ENCODE results near the gene GDA.

GDA gene

GRCh38 chr9:72137697-72138365 is 11.4 kb upstream of the GDA start:
- no peak for DNase-seq (ENCODE audit: low read depth)
- no peak for TF ChIP-seq CTCF (conservative IDR thresholded peaks at IDR 0.05; ENCODE audit: low read depth, low read length)
- H3K4me3 ChIP-seq (ENCODE audit: low read depth, low read length): no peak overlapping the region

DNA sequence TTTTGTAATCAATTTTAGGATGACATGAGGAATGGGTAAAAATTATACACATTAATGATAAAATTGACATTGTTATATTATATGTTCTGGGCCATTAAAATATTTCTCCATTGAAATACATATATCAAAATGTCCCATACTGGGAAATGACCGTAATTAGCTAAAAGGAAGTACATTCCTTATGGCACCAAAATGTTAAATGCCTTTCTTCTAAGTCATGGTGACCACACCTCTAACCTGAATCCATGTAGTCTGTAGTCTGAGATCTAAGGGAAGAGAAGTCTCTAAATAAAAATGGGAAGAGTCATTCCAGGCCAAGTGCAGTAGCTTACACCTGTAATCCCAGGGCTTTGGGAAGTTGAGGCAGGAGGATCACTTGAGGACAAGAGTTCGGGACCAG is 10.0 kb upstream of the GDA start:
- no peak overlapping the region for H3K4me3 ChIP-seq (ENCODE audit: low read depth, low read length)
- no peak for DNase-seq (ENCODE audit: low read depth)
- TF ChIP-seq CTCF (conservative IDR thresholded peaks at IDR 0.05; ENCODE audit: low read depth, low read length): no peak

DNA sequence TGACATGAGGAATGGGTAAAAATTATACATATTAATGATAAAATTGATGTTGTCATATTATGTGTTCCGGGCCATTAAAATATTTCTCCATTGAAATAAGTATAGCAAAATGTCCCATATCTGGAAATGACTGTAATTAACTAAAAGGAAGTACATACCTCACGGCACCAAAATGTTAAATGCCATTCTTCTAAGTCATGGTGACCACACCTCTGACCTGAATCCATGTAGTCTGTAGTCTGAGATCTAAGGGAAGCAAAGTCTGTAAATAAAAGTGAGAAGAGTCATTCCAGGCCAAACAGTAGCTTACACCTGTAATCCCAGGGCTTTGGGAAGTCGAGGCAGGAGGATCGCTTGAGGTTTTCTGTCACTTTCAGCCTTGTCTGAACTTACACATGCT is 8.7 kb upstream of the GDA start:
- no peak for DNase-seq (ENCODE audit: low read depth)
- no peak overlapping the region for H3K4me3 ChIP-seq (ENCODE audit: low read depth, low read length)
- TF ChIP-seq CTCF (conservative IDR thresholded peaks at IDR 0.05; ENCODE audit: low read depth, low read length): no peak

- H3K4me3 ChIP-seq (ENCODE audit: low read depth, low read length): no peak overlapping the region
- no peak for TF ChIP-seq CTCF (conservative IDR thresholded peaks at IDR 0.05; ENCODE audit: low read depth, low read length)
- DNase-seq (ENCODE audit: low read depth): no peak
These were observed 7.8 kb upstream of the GDA start for GRCh38 chr9:72141484-72141883.

GRCh38 chr9:72144756-72145492 is 4.3 kb upstream of the GDA start:
- no peak overlapping the region for H3K4me3 ChIP-seq (ENCODE audit: low read depth, low read length)
- TF ChIP-seq CTCF (conservative IDR thresholded peaks at IDR 0.05; ENCODE audit: low read depth, low read length): no peak
- no peak for DNase-seq (ENCODE audit: low read depth)

DNA sequence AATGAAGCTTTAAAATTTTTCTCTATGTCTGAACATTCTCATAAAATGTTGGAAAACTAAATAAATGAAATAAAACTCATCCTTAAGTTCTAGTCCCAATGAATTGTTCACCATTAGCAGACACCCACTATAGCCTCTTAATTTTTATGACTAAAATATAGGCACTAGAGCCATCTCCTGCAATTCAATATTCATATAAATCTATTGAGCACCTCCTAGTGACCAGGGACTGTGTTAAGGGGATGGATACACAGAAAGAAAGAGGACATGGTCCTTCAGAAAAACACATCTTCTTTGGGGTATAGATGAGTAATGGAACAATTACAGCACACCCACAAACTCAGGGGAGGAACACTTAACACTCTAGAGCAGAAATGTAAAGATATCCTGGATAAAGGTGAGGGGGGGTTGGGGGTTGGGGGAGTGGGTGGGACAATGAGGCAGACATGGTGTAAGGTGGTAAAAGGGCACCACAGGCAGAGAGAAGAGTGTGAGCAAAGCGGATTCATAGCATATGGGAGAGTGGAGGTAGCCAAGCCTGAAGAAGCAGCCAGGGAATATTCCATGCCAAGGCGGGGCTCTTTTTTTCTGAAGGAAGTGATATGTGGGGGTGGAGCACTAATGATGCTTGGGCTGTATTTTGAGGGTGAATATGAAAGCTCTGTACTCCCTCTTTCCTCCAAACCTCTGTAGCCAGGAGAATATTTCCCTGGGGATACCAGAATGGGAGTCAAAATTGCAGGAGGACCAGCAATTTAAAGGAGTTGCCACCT is 3.3 kb upstream of the GDA start:
- no peak overlapping the region for H3K4me3 ChIP-seq (ENCODE audit: low read depth, low read length)
- TF ChIP-seq CTCF (conservative IDR thresholded peaks at IDR 0.05; ENCODE audit: low read depth, low read length): no peak

More for the DNA sequence above, 3.3 kb upstream of the GDA start:
- no peak for DNase-seq (ENCODE audit: low read depth)
